ENCODE measurements around the gene GTF2H1.
"Not testable (repeated sequence)": the region's sequence is repeated elsewhere in the genome, so short reads cannot be mapped to it uniquely, and the experiment has no call there.

Gene GTF2H1

GRCh38 chr11:18375941-18376340 is 53.6 kb downstream of the GTF2H1 start:
- no peak for DNase-seq (ENCODE audit: low spot score)

DNA sequence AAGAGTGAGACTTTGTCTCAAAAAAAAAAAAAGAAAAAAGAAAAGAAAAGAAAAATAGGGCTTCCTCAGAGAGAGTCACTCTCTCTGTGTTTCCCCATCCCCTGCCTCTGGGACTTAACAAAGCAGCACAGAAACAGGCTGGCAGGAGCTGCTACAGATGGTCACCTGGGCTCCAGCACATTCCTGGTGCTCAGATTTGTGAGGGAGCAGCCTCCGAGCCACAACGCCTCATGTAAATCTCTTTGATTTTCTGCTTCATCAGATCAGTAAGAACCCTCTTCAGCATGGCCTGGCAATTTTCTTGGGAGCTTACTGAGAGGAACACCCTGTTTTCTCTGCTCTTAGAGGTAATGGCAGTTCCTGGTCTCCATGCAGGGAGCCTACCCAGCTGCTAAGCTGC is 56.8 kb downstream of the GTF2H1 start:
- no peak for DNase-seq (ENCODE audit: low spot score)

- DNase-seq (ENCODE audit: low spot score): no peak
These were observed 61.2 kb downstream of the GTF2H1 start for GRCh38 chr11:18383388-18384156.

DNA sequence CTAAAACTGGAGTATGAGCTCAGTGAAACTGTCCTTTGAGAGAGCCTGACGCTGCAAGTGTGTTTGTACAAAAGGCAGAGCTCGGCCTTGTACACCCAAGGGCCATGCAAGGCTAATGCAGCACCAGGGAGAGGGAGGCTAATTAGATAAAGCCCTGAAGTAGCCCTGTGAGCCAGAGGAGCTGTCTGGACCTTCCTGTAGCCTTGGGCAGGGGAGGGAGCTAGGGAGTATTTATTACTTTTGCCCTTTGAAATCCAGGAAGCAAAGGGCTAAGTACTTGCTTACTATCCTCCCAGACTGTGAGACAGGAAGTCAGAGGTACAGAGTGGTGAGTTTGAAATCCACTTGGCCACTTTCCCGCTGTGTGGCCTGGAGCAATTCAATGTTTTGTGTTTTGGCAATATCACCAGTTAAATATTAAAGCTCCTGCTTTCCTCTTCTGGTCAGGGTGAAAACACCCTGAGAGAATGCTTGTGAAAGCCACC is 61.8 kb downstream of the GTF2H1 start:
- DNase-seq (ENCODE audit: low spot score): no peak

DNA sequence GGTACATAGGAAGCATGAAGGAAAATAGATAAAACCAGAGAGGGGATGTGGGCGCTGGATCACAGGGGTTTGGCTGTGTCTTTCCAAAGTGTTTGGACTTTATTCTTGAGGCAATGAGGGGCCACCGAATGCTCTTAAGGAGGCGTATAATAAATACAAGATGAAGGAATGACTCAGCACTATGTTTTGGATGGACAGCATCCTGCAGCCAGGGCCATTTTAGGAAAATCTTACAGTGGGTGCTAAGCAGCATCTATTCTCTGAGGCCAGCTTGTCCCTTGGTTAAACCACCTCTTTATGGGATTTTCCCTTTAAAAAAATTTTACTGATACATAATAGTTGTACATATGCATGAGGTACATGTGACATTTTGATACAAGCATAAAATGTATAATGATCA is 67.7 kb downstream of the GTF2H1 start:
- no peak for DNase-seq (ENCODE audit: low spot score)

GRCh38 chr11:18392434-18393321 is 70.3 kb downstream of the GTF2H1 start:
- DNase-seq (ENCODE audit: low spot score): no peak

- no peak for DNase-seq (ENCODE audit: low spot score)
These were observed 71.4 kb downstream of the GTF2H1 start for GRCh38 chr11:18393581-18394274.

GRCh38 chr11:18394275-18394927 is 72.0 kb downstream of the GTF2H1 start, which contains the start of gene LDHA:
Gene LDHA, plus strand, starts transcription at chr11:18394563. Its CDS starts 2,280 bp downstream, at chr11:18396843.
- peak; percentile 97 for DNase-seq (ENCODE audit: low spot score)

- no peak for DNase-seq (ENCODE audit: low spot score)
These were observed 72.8 kb downstream of the GTF2H1 start for GRCh38 chr11:18394928-18395734.

- DNase-seq (ENCODE audit: low spot score): peak; percentile 95
These were observed 73.6 kb downstream of the GTF2H1 start for GRCh38 chr11:18395735-18396504.

GRCh38 chr11:18397921-18398320 is 75.6 kb downstream of the GTF2H1 start:
- DNase-seq (ENCODE audit: low spot score): no peak

- not testable (repeated sequence) for DNase-seq (ENCODE audit: low spot score)
These were observed 78.7 kb downstream of the GTF2H1 start for GRCh38 chr11:18401077-18401476.

DNA sequence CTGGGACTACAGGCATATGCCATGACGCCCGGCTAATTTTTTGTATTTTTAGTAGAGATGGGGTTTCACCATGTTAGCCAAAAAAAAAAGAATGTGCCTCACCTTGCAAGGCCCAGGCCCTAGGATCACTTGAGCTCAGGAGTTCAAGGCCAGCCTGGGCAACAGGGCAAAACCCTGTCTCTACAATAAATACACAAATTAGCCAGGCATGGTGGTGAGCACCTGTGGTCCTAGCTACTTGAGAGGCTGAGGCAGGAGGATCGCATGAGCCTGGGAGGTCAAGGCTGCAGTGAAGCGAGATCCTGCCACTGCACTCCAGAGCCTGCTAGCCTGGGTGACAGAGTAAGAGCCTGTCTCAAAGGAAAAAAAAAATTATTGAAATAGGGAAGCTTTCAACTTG is 81.7 kb downstream of the GTF2H1 start:
- no peak for DNase-seq (ENCODE audit: low spot score)

DNA sequence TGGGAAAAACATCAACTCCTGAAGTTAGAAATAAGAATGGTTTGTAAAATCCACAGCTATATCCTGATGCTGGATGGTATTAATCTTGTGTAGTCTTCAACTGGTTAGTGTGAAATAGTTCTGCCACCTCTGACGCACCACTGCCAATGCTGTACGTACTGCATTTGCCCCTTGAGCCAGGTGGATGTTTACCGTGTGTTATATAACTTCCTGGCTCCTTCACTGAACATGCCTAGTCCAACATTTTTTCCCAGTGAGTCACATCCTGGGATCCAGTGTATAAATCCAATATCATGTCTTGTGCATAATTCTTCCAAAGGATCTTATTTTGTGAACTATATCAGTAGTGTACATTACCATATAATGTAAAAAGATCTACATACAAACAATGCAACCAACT is 85.0 kb downstream of the GTF2H1 start:
- not testable (repeated sequence) for DNase-seq (ENCODE audit: low spot score)

DNA sequence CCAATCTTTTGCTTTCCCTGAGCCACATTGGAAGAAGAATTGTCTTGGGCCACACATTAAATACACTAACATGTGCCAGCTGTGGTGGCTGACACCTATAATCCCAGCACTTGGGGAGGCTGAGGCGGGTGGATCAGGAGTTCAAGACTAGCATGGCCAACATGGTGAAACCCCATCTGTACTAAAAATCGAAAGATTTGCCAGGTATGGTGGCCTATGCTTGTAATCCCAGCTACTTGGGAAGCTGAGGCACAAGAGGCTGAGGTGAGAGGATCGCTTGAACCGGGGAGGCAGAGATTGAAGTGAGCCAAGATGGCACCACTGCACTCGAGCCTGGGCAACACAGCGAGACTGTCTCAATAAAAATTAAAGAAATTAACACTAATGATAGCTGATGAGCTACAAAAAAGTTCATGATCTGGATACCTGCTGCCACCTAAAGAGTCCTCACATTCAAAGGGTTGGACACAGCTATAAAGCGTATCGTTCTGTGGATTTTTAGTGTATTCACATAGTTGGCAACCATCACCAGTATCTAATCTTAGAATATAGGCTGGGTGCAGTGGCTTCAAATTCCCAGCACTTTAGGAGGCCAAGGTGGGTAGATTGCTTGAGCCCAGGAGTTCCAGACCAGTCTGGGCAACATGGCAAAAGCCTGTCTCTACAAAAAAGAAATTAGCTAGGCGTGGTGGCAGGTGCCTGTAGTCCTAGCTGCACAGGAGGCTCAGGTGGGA is 86.4 kb downstream of the GTF2H1 start:
- no peak for DNase-seq (ENCODE audit: low spot score)

- no peak for DNase-seq (ENCODE audit: low spot score)
These were observed 94.1 kb downstream of the GTF2H1 start for GRCh38 chr11:18416459-18416858.
